GM19035 (cell line): ENCODE measurements around the gene OR14K1.
"Not testable (repeated sequence)": the region's sequence is repeated elsewhere in the genome, so short reads cannot be mapped to it uniquely, and the experiment has no call there.

Source experiments
- ATAC-seq: cut with Tn5 transposase; IDR thresholded peaks from one replicate; pipeline ENCODE4 v1.9.1; 2021; ENCODE audit not compliant: unreplicated experiment

Gene OR14K1

GRCh38 chr1:247738315-247738714, at the start of gene OR14K1:
TSS of gene OR14K1 (plus strand) at chr1:247738615. CDS start at chr1:247738615, 0 bp downstream.
- no peak for ATAC-seq

- ATAC-seq: no peak
These were observed 37.1 kb upstream of the OR14K1 start for GRCh38 chr1:247701338-247701737.

GRCh38 chr1:247710681-247711080, 27.7 kb upstream of the OR14K1 start:
- not testable (repeated sequence) for ATAC-seq

GRCh38 chr1:247713753-247714152, 24.7 kb upstream of the OR14K1 start:
- ATAC-seq: no peak

- no peak for ATAC-seq
These were observed 21.9 kb upstream of the OR14K1 start, which contains the start of gene OR6F1 for GRCh38 chr1:247716546-247716945. TSS of gene OR6F1 (minus strand) at chr1:247716646. CDS start at chr1:247712755, 3,891 bp downstream.

- no peak for ATAC-seq
These were observed 17.2 kb upstream of the OR14K1 start for GRCh38 chr1:247721222-247721621.

- ATAC-seq: no peak
These were observed 2.3 kb downstream of the OR14K1 start for GRCh38 chr1:247740721-247741120.

- ATAC-seq: no peak
These were observed 3.3 kb downstream of the OR14K1 start for GRCh38 chr1:247741756-247742155.

- ATAC-seq: not testable (repeated sequence)
These were observed 3.9 kb downstream of the OR14K1 start for GRCh38 chr1:247742215-247742760.

- no peak for ATAC-seq
These were observed 8.0 kb downstream of the OR14K1 start for GRCh38 chr1:247746391-247746935.

GRCh38 chr1:247747616-247748015, 9.2 kb downstream of the OR14K1 start:
- ATAC-seq: no peak

- ATAC-seq: no peak
These were observed 9.6 kb downstream of the OR14K1 start, which contains the start of gene OR14A2 for GRCh38 chr1:247748041-247748440. TSS of gene OR14A2 (minus strand) at chr1:247748141.

- ATAC-seq: no peak
These were observed 11.5 kb downstream of the OR14K1 start for GRCh38 chr1:247749870-247750269.

GRCh38 chr1:247754311-247754710, 15.9 kb downstream of the OR14K1 start:
- ATAC-seq: not testable (repeated sequence)

- no peak for ATAC-seq
These were observed 22.0 kb downstream of the OR14K1 start, which contains the start of gene OR1C1 for GRCh38 chr1:247760456-247760855. TSS of gene OR1C1 (minus strand) at chr1:247760556. CDS start at chr1:247758406, 2,150 bp downstream.

GRCh38 chr1:247769603-247770002, 31.2 kb downstream of the OR14K1 start:
- no peak for ATAC-seq
